Stimulated activated naive CD4-positive, alpha-beta T cell treated with Interleukin-2 at 50 U/mL for 16 hours (primary cell): ENCODE data around the gene BLOC1S4.

Experiments used
- DNase-seq: peaks from one replicate; lab custom pipeline; 2025; lab: John Stamatoyannopoulos, UW

Gene BLOC1S4

DNA sequence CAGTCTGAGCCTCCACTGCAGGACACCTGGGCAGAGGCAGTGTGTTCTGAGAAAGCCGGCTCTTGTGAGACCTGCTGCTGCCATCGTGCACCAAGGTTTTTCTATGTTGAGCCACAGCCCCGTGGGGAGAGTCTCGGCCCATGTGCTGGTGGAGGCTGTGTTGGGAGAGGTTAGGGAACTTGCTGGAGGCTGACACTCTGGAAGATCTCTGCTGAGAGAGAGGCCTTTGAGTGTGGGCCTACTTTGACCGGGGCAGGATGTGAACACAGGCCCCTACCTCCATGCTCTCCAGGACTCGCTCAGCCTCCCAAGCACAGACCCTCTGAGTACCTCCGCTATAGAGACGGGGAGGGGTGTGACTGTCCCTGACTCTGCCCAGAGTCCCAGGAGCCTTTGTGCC, 23.6 kb upstream of the BLOC1S4 start:
- DNase-seq: no peak

DNA sequence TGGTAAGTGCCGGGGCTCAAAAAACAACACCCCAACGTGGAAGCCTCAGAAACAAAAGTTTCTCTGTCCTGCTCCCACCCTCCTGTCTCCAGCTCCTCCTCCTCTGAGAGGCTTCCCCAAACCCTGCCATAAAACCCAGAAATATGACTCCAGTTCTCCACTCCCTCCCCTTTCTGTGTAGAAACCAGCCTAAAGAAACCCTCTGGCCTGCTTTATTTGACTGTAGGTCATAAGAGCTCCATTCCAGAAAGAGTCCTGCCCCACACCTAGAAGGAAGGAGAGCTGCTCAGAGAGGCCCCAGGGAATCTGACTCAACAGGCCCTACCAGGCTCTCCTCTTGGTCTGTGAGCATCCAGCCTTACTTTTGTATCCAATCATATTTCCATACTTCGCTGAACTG, 23.2 kb upstream of the BLOC1S4 start:
- no peak for DNase-seq

DNA sequence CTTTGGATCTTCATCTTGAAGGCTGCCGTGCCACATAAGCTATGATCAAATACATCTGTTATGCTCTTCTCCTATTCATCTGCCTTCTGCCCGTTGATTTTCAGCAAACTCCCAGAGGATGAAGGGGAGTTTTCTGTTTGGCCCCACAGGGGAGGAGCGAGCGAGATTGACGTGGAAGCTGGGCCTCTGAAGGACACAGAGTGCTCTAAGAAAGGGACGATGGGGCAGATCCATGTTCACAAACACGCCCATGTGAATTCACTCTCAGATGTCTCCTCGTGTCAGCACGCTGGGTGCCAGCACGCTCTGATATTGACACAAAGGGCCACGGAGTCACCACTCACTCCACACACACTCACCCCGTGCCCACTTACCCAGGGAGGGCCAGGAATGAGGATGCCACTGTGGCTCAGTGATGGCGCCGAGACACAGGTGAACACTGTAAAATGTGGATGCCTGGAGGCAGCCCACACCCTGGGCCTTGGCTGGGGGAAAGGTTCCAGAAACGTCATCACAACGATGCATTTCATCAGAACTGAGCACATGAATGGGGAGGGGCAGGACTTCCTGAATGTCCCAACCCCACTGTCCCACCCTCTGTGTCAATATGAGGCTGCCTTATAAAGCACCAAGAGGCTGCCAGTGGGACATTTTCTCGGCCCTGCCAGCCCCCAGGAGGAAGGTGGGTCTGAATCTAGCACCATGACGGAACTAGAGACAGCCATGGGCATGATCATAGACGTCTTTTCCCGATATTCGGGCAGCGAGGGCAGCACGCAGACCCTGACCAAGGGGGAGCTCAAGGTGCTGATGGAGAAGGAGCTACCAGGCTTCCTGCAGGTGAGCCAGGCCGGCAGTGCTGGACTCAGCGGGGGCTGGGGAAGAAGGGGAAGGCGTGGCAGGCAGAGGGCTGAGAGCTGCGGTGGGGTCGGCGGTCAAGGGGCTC, 22.5 kb upstream of the BLOC1S4 start, which contains the start of gene S100P:
S100P (plus strand) TSS at position 648 of the 946 bp plus-strand sequence; CDS start at position 703, 55 bp downstream.
- DNase-seq: no peak

DNA sequence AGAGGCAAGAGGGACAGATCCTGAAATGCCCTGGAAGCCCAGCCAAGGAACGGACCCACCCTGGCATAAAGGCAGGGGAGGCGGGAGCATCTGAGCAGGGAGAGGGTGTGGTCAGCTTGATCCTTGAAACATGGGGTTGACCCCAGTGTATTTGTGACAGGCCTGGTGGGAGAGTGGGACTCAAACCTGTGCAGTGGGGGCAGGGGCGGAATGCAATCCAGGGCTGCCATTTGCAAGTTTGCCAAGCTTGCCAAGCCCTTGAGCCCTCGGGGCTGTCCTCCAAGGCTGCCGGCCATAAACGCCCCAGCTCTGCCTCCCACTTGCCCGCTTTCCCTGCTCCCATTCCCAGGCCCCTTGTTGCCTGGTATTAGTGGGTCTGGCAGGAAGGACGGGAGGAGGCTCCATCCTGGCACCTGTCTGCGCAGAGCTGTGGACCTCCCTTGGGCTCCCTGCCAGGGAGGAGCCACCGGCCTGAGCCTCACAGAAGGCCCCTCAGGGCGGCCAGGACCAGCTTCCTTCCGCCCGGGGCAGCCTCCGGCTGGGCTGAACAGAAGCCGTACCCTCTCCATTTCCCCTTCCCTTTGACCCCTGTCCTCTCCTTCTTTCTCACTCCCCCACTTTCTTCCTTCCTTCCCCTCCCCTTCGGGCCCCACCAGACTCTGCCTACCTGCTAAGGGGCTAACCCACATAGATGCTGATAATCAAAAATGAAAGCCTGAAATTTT, 21.6 kb upstream of the BLOC1S4 start:
- no peak for DNase-seq

- DNase-seq: peak; percentile 44
These were observed 20.0 kb upstream of the BLOC1S4 start for GRCh38 chr4:6695660-6696610.

DNA sequence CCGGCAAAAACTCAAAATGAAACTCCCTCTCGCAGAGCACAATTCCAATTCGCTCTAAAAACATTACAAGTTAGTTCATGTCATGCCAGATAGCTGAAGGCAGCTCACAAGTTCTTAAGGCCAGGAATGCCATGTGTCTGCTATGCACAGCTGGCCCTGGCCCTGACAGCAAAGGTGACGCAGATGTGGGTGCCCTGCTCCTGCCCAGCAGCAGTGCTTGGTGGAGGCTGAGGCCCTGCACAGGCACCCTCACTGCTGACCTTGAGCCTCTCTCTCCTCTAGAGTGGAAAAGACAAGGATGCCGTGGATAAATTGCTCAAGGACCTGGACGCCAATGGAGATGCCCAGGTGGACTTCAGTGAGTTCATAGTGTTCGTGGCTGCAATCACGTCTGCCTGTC, 19.4 kb upstream of the BLOC1S4 start:
- no peak for DNase-seq

GRCh38 chr4:6697131-6697530, 18.8 kb upstream of the BLOC1S4 start:
- no peak for DNase-seq

- no peak for DNase-seq
These were observed 16.6 kb upstream of the BLOC1S4 start for GRCh38 chr4:6699388-6699787.

DNA sequence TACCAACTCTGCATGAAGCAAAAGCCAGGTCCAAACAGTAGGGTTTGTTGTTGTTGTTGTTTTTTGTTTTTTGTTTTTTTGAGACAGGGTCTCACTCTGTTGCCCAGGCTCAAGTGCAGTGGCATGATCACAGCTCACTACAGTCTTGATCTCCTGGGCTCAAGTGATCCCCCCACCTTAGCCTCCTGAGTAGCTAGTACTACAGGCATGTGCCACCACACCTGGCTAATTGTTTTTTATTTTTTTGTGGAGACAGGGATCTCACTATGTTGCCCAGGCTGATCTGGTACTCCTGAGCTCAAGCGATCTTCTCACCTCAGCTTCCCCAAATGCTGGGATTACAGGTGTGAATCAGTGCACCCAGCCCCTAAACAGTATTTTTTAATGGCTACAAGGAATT, 16.1 kb upstream of the BLOC1S4 start:
- DNase-seq: no peak

DNA sequence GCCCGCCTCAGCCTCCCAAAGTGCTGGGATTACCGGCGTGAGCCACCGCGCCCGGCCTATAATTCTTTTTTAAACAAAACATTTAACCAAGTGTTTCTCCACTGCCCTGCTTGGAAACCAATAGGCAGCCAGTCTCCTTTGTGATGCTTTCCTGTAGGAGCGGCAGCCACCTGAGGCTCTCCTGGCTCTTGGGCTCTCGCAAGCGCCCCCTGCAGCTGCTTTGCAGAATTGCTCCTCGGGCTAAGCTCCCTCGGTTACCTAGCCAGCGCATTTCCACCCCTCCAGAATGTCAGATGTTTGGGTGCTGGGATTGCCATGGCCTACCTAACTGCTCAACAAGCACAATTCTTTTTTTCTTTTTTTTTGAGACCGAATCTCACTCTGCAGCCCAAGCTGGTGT, 14.6 kb upstream of the BLOC1S4 start:
- no peak for DNase-seq

DNA sequence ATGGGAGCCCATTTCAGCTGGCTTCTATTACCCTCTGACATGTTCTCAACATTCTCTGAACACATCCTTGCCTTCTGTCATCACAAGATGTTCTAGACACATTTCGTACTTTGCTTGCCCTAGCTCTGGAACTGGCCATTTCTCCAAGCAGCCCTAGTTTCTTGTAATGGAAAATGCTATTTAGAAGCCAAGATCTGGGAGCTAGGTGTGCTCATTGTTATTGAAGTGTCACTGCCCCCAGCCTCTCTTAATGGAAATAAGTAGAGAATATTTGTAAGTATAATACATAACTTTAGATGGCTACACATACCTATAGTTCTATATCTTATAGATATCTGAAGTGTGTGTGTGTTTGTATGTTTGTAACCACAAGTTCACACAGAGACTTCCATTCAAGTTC, 13.2 kb upstream of the BLOC1S4 start:
- no peak for DNase-seq

GRCh38 chr4:6703786-6704185, 12.2 kb upstream of the BLOC1S4 start:
- no peak for DNase-seq

- no peak for DNase-seq
These were observed 10.3 kb upstream of the BLOC1S4 start for GRCh38 chr4:6705646-6706045.

DNA sequence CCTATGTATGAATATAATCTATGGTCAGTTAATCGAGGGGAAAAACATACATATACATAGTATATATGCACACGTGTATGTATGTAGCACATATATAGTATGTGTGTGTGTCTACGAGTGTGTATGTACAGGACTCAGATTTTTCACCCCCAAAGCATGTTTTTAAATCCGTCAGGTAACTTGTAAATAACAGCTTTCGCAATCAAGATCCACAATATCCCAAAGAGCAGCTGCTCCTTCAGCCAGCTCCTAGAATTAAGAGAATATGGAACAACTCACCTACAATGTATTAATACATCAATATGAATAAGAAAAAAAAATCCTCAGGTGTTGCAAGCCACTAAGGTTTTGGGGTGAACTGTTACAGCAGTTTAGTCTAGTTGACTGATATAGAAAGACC, 9.8 kb upstream of the BLOC1S4 start:
- DNase-seq: no peak

DNA sequence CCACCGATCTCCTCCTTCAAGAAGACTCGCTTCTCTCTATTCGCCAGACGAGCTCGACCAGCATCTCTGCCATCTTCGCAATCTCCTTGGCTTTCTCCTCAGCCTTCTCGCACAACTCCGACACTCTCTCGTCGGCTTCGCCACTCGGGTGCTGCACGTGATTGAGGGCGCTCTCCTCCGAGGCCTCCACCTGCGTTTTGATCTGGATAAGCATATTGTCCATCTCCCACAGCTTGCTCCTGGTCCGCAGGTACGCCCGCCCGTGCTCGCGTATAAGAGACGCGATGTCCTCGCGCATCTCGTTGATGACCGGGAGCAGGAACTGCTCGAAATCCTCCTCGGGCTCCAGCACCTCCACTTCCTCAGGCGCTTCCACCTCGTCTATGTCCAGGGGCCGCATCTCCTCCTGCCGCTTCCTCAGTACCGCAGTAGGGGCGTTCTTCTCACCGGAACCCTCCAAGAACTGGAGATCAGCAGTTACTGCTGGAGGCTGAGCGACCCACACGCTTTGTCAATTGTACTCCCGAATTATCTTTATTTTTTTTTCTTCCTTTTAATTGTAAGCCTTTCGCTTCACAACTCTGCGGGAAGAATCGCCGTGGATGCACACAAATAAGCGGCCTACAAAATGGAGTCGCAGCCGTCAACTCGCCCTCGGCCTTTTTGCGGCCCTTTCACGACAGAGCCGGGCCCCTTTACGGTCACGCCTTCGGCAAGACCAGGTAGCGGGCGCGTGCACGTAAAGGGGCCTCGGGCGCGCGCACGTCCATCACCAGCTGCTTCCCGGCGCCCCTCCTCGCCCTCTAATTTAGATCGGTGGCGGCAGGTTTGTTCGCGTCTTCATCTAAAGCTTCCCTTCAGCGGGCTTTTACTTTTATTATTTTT, 6.5 kb upstream of the BLOC1S4 start, which contains the start of gene MRFAP1L1:
MRFAP1L1 (minus strand) TSS at position 636 of the 885 bp plus-strand sequence; CDS start at position 400, 236 bp downstream.
- peak; percentile 97 for DNase-seq

DNA sequence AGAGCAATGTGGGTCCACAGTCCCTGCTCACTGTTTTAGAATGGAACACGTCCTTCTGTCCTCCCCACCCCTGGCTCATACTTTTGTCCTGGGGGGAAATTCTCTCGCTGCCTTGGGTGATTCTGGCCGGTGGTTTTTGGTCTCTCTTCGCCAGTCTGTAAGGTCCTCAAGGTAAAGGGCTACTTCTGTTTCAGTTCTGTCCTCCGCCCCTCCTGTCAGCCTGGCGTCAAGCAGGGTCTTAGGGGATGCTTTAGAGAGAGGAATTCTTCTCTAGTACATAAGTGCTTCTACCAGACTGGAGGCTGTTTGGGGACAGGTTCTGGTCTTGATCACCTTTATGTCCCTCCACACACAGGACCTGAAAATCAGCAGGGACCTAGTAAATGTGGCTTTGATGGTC, 5.7 kb upstream of the BLOC1S4 start:
- DNase-seq: no peak

GRCh38 chr4:6710996-6711395, 5.0 kb upstream of the BLOC1S4 start:
- no peak for DNase-seq

GRCh38 chr4:6714954-6715353, 1.0 kb upstream of the BLOC1S4 start:
- DNase-seq: no peak

- no peak for DNase-seq
These were observed 313 bp upstream of the BLOC1S4 start for GRCh38 chr4:6715704-6716017.

DNA sequence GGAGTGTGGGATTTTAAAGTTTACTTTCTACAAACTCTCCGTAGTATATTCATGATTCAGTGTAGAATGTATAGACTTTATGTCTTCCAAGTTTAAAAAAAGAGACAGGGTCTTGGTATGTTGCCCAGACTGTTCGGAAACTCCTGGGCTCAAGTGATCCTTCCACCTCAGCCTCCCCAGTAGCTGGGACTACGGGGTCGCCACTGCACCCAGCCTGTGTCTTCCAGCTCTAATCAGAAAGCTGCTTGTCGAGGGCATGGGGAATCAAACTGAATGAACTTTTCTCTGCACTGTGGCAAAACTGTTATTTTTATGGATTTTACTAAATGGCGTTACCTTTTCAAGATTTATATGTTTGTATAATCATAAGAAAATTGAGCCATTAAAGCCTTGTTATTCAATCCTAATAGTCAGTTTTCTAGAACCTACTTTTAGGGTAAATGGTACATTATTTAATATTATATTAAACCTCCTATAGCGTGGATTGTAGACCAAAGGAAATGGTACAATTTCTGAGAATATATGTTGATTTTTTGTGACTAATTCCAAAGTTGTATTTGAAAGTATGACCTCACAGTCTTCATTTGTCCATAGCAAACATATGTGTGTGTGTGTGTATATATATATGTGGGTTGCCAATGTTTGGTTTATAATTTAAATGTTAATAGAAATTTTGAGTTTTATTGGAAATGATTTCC, 1.1 kb downstream of the BLOC1S4 start:
- no peak for DNase-seq
